H9 (cell line): Measurements from ENCODE around the gene RIMOC1. TPM values are rescaled to one million over a fixed set of nuclear protein-coding genes. Genes with fewer than 3 reads are reported as not detected.

Source experiments
- DNase-seq: peaks from one replicate; pipeline ENCODE4 v3.0.0-alpha.2; 2017
- H2AFZ ChIP-seq: one replicate; pipeline ENCODE4 v1.6.1; 2013; ENCODE audit warnings: mild to moderate bottlenecking, low read length, control low read depth, moderate library complexity
- H2AK5ac ChIP-seq: 2 replicates; pipeline ENCODE4 v1.6.1; 2013; ENCODE audit warnings: low read length, control low read depth, mixed read lengths; ENCODE audit not compliant: insufficient read length
- H2BK120ac ChIP-seq: one replicate; pipeline ENCODE4 v1.6.1; 2013; ENCODE audit warnings: low read depth, mild to moderate bottlenecking, low read length, control low read depth, inconsistent platforms; ENCODE audit not compliant: poor library complexity, severe bottlenecking
- H2BK12ac ChIP-seq: 2 replicates; pipeline ENCODE4 v1.6.1; 2013; ENCODE audit warnings: low read length, control low read depth, mixed read lengths, low read depth; ENCODE audit not compliant: insufficient read length
- H2BK15ac ChIP-seq: 2 replicates; pipeline ENCODE4 v1.6.1; 2013; ENCODE audit warnings: low read depth, low read length, control low read depth
- H2BK20ac ChIP-seq: one replicate; pipeline ENCODE4 v1.6.1; 2013; ENCODE audit warnings: low read depth, mild to moderate bottlenecking, low read length, control low read depth, inconsistent platforms; ENCODE audit not compliant: poor library complexity, severe bottlenecking
- H2BK5ac ChIP-seq: 2 replicates; pipeline ENCODE4 v1.6.1; 2013; ENCODE audit warnings: low read length, control low read depth, mixed read lengths; ENCODE audit not compliant: insufficient read length
- H3K14ac ChIP-seq: 2 replicates; pipeline ENCODE4 v1.6.1; 2013; ENCODE audit warnings: low read length, control low read depth; ENCODE audit not compliant: insufficient read depth
- H3K18ac ChIP-seq: 2 replicates; pipeline ENCODE4 v1.6.1; 2013; ENCODE audit warnings: low read depth, mild to moderate bottlenecking, mixed read lengths, low read length, control low read depth; ENCODE audit not compliant: insufficient read length
- H3K23ac ChIP-seq: 2 replicates; pipeline ENCODE4 v1.6.1; 2013; ENCODE audit warnings: low read length, control low read depth, mixed read lengths, low read depth; ENCODE audit not compliant: insufficient read length
- H3K23me2 ChIP-seq: 2 replicates; pipeline ENCODE4 v1.6.1; 2013; ENCODE audit warnings: low read depth, mild to moderate bottlenecking, mixed read lengths, low read length, control low read depth; ENCODE audit not compliant: insufficient read length, poor library complexity, severe bottlenecking
- H3K27ac ChIP-seq: 2 replicates; pipeline ENCODE4 v1.5.1; 2013; ENCODE audit warnings: low read length, control low read depth, mixed read lengths, low read depth; ENCODE audit not compliant: insufficient read length
- H3K27me3 ChIP-seq: 2 replicates; pipeline ENCODE4 v1.6.1; 2013; ENCODE audit warnings: low read length, control low read depth, inconsistent platforms; ENCODE audit not compliant: insufficient read depth
- H3K4ac ChIP-seq: 2 replicates; pipeline ENCODE4 v1.6.1; 2013; ENCODE audit warnings: low read depth, mild to moderate bottlenecking, control low read depth, inconsistent platforms, low read length, moderate library complexity
- H3K4me1 ChIP-seq: 2 replicates; pipeline ENCODE4 v1.6.1; 2013; ENCODE audit warnings: low read length, control low read depth, inconsistent platforms; ENCODE audit not compliant: insufficient read depth
- H3K4me2 ChIP-seq: 2 replicates; pipeline ENCODE4 v1.6.1; 2013; ENCODE audit warnings: low read length, control low read depth, mixed read lengths; ENCODE audit not compliant: insufficient read length, insufficient read depth
- H3K56ac ChIP-seq: 2 replicates; pipeline ENCODE4 v1.6.1; 2013; ENCODE audit warnings: low read depth, mild to moderate bottlenecking, mixed read lengths, low read length, control low read depth; ENCODE audit not compliant: insufficient read length
- H3K79me1 ChIP-seq: 2 replicates; pipeline ENCODE4 v1.6.1; 2013; ENCODE audit warnings: low read depth, mild to moderate bottlenecking, moderate library complexity, low read length, control low read depth, inconsistent platforms; ENCODE audit not compliant: insufficient read depth, poor library complexity, severe bottlenecking
- H3K79me2 ChIP-seq: 2 replicates; pipeline ENCODE4 v1.6.1; 2013; ENCODE audit warnings: low read length, control low read depth, inconsistent platforms; ENCODE audit not compliant: insufficient read depth
- H3K9ac ChIP-seq: 2 replicates; pipeline ENCODE4 v1.6.1; 2013; ENCODE audit warnings: low read length, control low read depth, mixed read lengths; ENCODE audit not compliant: insufficient read length; ENCODE audit errors: extremely low read depth
- H3K9me3 ChIP-seq: one replicate; pipeline ENCODE4 v1.6.1; 2013; ENCODE audit warnings: low read depth, low read length, inconsistent platforms; ENCODE audit not compliant: control insufficient read depth
- H3T11ph ChIP-seq: one replicate; pipeline ENCODE4 v1.6.1; 2013; ENCODE audit warnings: mild to moderate bottlenecking, low read length, control low read depth, inconsistent platforms
- H4K20me1 ChIP-seq: one replicate; pipeline ENCODE4 v1.6.1; 2013; ENCODE audit not compliant: control insufficient read depth, insufficient read length, insufficient read depth
- H4K5ac ChIP-seq: 2 replicates; pipeline ENCODE4 v1.6.1; 2013; ENCODE audit warnings: low read depth, mild to moderate bottlenecking, mixed read lengths, low read length, control low read depth; ENCODE audit not compliant: insufficient read length
- H4K8ac ChIP-seq: replicated peaks from 2 replicates; pipeline ENCODE4 v1.6.1; 2013; ENCODE audit warnings: low read length, control low read depth, mixed read lengths, low read depth; ENCODE audit not compliant: insufficient read length
- H4K91ac ChIP-seq: 2 replicates; pipeline ENCODE4 v1.6.1; 2013; ENCODE audit warnings: low read depth, mild to moderate bottlenecking, moderate library complexity, mixed read lengths, low read length, control low read depth; ENCODE audit not compliant: insufficient read length
- H3K27ac Mint-ChIP-seq, 3 experiments: 2 replicates in 2 of 3; 3 replicates in 1 of 3; pipeline ENCODE4 v1.8.0; 2020 to 2021; ENCODE audit warnings: mixed read lengths in 3 of 3, mild to moderate bottlenecking in 1 of 3, moderate library complexity in 1 of 3
- H3K27me3 Mint-ChIP-seq: 2 replicates; pipeline ENCODE4 v1.8.0; 2021; ENCODE audit warnings: low read depth, mild to moderate bottlenecking, moderate library complexity, mixed read lengths
- H3K36me3 Mint-ChIP-seq, 3 experiments: 2 replicates in 2 of 3; 3 replicates in 1 of 3; pipeline ENCODE4 v1.8.0; 2020 to 2021; ENCODE audit warnings: low read depth in 3 of 3, mixed read lengths in 3 of 3; ENCODE audit not compliant: insufficient read depth in 1 of 3
- H3K4me1 Mint-ChIP-seq, 2 experiments: 2 replicates each; pipeline ENCODE4 v1.8.0; 2020; ENCODE audit warnings: mixed read lengths in 2 of 2
- H3K4me3 Mint-ChIP-seq, 2 experiments: 2 replicates in 1 of 2; 3 replicates in 1 of 2; pipeline ENCODE4 v1.8.0; 2020 to 2021; ENCODE audit warnings: mild to moderate bottlenecking in 2 of 2, mixed read lengths in 2 of 2, moderate library complexity in 1 of 2
- H3K9me3 Mint-ChIP-seq, 2 experiments: 2 replicates in 1 of 2; 3 replicates in 1 of 2; pipeline ENCODE4 v1.8.0; 2020; ENCODE audit warnings: mild to moderate bottlenecking in 2 of 2, mixed read lengths in 2 of 2, moderate library complexity in 1 of 2
- WGBS: extraction: QIAGEN DNeasy Blood & Tissue Kit; methylation state at CpG from one replicate; pipeline ENCODE4 v1.1.7; 2013; ENCODE audit warnings: missing lambda C conversion rate, low lambda C conversion rate, mixed read lengths; ENCODE audit not compliant: insufficient read length; ENCODE audit errors: extremely low coverage; 5-methylcytosine and 5-hydroxymethylcytosine counted together
- total RNA-seq: library from RNA; stranded (reverse); gene quantifications from 2 replicates; pipeline ENCODE4 v1.2.1, GENCODE V29; 2021
- TF ChIP-seq, protein P1 (sequence below): fragments of 200-600 bp; sonication (generic); conservative IDR thresholded peaks from 3 replicates; pipeline ENCODE4 v1.8.0; 2021; ENCODE audit warnings: antibody characterized with exemption, mild to moderate bottlenecking

RIMOC1 gene
- total RNA-seq, 1 experiment from 2014 or later = 43.3 TPM

DNA sequence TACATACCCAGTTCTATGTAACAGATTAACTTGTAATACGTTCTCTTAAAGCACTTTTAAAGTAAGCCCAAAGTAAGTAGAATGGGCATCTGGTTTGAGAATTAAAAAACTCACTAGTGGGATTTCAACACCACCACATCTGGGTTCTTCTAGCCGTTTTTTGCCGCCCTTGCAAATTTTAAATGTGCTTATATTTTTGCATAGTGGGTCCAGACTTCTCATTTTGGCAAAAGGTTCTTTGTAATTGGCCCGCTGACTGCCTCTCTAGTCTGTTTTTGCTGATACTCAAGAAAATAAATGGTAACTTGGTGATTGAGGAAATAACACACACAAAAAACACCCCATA is 20.4 kb downstream of the RIMOC1 start:
- TF ChIP-seq, protein P1, sequence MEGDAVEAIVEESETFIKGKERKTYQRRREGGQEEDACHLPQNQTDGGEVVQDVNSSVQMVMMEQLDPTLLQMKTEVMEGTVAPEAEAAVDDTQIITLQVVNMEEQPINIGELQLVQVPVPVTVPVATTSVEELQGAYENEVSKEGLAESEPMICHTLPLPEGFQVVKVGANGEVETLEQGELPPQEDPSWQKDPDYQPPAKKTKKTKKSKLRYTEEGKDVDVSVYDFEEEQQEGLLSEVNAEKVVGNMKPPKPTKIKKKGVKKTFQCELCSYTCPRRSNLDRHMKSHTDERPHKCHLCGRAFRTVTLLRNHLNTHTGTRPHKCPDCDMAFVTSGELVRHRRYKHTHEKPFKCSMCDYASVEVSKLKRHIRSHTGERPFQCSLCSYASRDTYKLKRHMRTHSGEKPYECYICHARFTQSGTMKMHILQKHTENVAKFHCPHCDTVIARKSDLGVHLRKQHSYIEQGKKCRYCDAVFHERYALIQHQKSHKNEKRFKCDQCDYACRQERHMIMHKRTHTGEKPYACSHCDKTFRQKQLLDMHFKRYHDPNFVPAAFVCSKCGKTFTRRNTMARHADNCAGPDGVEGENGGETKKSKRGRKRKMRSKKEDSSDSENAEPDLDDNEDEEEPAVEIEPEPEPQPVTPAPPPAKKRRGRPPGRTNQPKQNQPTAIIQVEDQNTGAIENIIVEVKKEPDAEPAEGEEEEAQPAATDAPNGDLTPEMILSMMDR = no peak
- no peak overlapping the region for H3K27ac Mint-ChIP-seq
- H3K14ac ChIP-seq = no peak overlapping the region

More for the DNA sequence above, 20.4 kb downstream of the RIMOC1 start:
- no CpG with 5 or more reads among the region's 4 CpGs for WGBS
- Histone ChIP-seq H2AFZ (no peak overlapping the region), H3K9me3 (no peaks in the 10 kb centered on the region), H3K79me2 (no peaks in the 10 kb centered on the region), H2BK5ac (no peak overlapping the region), H4K8ac (no peak overlapping the region), H3K4me1 (no peaks in the 10 kb centered on the region), H2BK15ac (no peak overlapping the region), H3K56ac (no peak overlapping the region), H3K4me2 (peak overlapping the region; percentile 22), H4K5ac (no peak overlapping the region), H4K91ac (no peak overlapping the region), H3K9ac (peak overlapping the region; percentile 48), H2BK120ac (no peak overlapping the region), H3K27ac (no peak overlapping the region), H3K23me2 (peaks cover 7% of the 10 kb centered on the region), H3K79me1 (no peaks in the 10 kb centered on the region), H2BK20ac (no peak overlapping the region), H2AK5ac (no peak overlapping the region), H3T11ph (no peak overlapping the region), H3K4ac (no peak overlapping the region), H4K20me1 (no peaks in the 10 kb centered on the region), H3K27me3 (no peaks in the 10 kb centered on the region), H2BK12ac (no peak overlapping the region), H3K23ac (no peak overlapping the region), H3K18ac (no peak overlapping the region)
- Mint-ChIP-seq H3K4me1 (peaks cover 13 to 14% of the 10 kb centered on the region in 2 experiments), H3K36me3 (peaks cover 0 to 8% (median 5%) of the 10 kb centered on the region in 3 experiments; a peak in 3 of 7 replicates), H3K27me3 (peaks cover 6% of the 10 kb centered on the region; the same call in 1 of the 2 replicates), H3K9me3 (no peaks in the 10 kb centered on the region), H3K4me3 (peak overlapping the region; percentile 73 to 74)
- no peak for DNase-seq
